A673 (cell line): ENCODE results near the gene TAPBP. TPM values are rescaled to one million over a fixed set of nuclear protein-coding genes. Genes with fewer than 3 reads are reported as not detected.
"Not testable (repeated sequence)": the region's sequence is repeated elsewhere in the genome, so short reads cannot be mapped to it uniquely, and the experiment has no call there.

Source experiments
- BruUV-seq: library from RNA; stranded (reverse); fragments of 400-500 nt; replicated peaks from 2 replicates; lab custom pipeline; 2021; lab: Mats Ljungman, UMichigan
- CTCF ChIA-PET: fragments of 300-600 bp; sonication (Branson Sonifier 250); formaldehyde crosslinking; loops from one replicate; lab custom pipeline; 2022; ENCODE audit warnings: antibody characterized with exemption; lab: Charles Lee
- POLR2A ChIA-PET: fragments of 300-600 bp; sonication (Branson Sonifier 250); formaldehyde crosslinking; loops from one replicate; lab custom pipeline; 2022; ENCODE audit warnings: antibody characterized with exemption; ENCODE audit not compliant: low non-redundant PET; lab: Charles Lee
- DNase-seq: peaks from one replicate; pipeline ENCODE4 v3.0.0-alpha.2; 2015; ENCODE audit warnings: low spot score
- H3K27ac ChIP-seq: fragments of 200-600 bp; sonication (generic); 2 replicates; pipeline ENCODE4 v1.5.1; 2016; ENCODE audit warnings: mixed run types, low read depth, mild to moderate bottlenecking, mixed read lengths, antibody characterized with exemption, low read length; ENCODE audit not compliant: poor library complexity, severe bottlenecking
- H3K27me3 ChIP-seq: fragments of 200-600 bp; sonication (generic); replicated peaks from 2 replicates; pipeline ENCODE4 v1.6.1; 2017; ENCODE audit warnings: mixed run types, low read depth, mild to moderate bottlenecking, mixed read lengths, antibody characterized with exemption, low read length; ENCODE audit not compliant: insufficient read depth, poor library complexity
- H3K36me3 ChIP-seq: fragments of 200-600 bp; sonication (generic); 2 replicates; pipeline ENCODE4 v1.6.1; 2016; ENCODE audit warnings: mixed run types, mild to moderate bottlenecking, mixed read lengths, antibody characterized with exemption, low read length; ENCODE audit not compliant: insufficient read depth, poor library complexity, severe bottlenecking
- H3K4me1 ChIP-seq: fragments of 200-600 bp; sonication (generic); 2 replicates; pipeline ENCODE4 v1.6.1; 2017; ENCODE audit warnings: mixed run types, mild to moderate bottlenecking, mixed read lengths, antibody characterized with exemption, low read length; ENCODE audit not compliant: insufficient read depth, poor library complexity, severe bottlenecking
- H3K4me3 ChIP-seq: fragments of 200-600 bp; sonication (generic); 2 replicates; pipeline ENCODE4 v1.5.1; 2016; ENCODE audit warnings: low read depth, mixed run types, mild to moderate bottlenecking, mixed read lengths, low read length; ENCODE audit not compliant: poor library complexity, severe bottlenecking
- H3K9me3 ChIP-seq: fragments of 200-600 bp; sonication (generic); 2 replicates; pipeline ENCODE4 v1.6.1; 2016; ENCODE audit warnings: mixed run types, low read depth, mild to moderate bottlenecking, mixed read lengths, antibody characterized with exemption, low read length; ENCODE audit not compliant: poor library complexity, severe bottlenecking
- EZH2 ChIP-seq: fragments of 200-600 bp; sonication (generic); IDR thresholded peaks from 2 replicates; pipeline ENCODE4 v1.6.1; 2017; ENCODE audit warnings: borderline replicate concordance, low read depth, mild to moderate bottlenecking, mixed read lengths, antibody characterized with exemption, low read length; ENCODE audit not compliant: poor library complexity, severe bottlenecking
- intact Hi-C: fragments of 100-400 bp; cut with micrococcal nuclease; formaldehyde crosslinking; loops from one replicate; pipeline ENCODE4 v1.10.0; 2022; ENCODE audit not compliant: unreplicated experiment
- total RNA-seq: library from RNA; stranded (reverse); gene quantifications from 2 replicates; pipeline ENCODE4 v1.2.3, GENCODE V29; 2021
- TF ChIP-seq, protein P1 (sequence below): fragments of 300-800, 200-600 bp; sonication (generic); conservative IDR thresholded peaks from 2 replicates; pipeline ENCODE4 v1.5.1; 2017; ENCODE audit warnings: low read depth, mild to moderate bottlenecking, antibody characterized with exemption, low read length, moderate library complexity, mixed read lengths

Gene TAPBP
- total RNA-seq, 1 experiment from 2014 or later = 87.8 TPM

GRCh38 chr6:33356295-33356694 is 42.4 kb upstream of the TAPBP start:
- H3K4me3 ChIP-seq = no peak overlapping the region
- intact Hi-C loops = no loop called here
- no TSS peak for BruUV-seq
- POLR2A ChIA-PET = no interaction called here
- H3K9me3 ChIP-seq = no peaks in the 10 kb centered on the region
- TF ChIP-seq, protein P1, sequence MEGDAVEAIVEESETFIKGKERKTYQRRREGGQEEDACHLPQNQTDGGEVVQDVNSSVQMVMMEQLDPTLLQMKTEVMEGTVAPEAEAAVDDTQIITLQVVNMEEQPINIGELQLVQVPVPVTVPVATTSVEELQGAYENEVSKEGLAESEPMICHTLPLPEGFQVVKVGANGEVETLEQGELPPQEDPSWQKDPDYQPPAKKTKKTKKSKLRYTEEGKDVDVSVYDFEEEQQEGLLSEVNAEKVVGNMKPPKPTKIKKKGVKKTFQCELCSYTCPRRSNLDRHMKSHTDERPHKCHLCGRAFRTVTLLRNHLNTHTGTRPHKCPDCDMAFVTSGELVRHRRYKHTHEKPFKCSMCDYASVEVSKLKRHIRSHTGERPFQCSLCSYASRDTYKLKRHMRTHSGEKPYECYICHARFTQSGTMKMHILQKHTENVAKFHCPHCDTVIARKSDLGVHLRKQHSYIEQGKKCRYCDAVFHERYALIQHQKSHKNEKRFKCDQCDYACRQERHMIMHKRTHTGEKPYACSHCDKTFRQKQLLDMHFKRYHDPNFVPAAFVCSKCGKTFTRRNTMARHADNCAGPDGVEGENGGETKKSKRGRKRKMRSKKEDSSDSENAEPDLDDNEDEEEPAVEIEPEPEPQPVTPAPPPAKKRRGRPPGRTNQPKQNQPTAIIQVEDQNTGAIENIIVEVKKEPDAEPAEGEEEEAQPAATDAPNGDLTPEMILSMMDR = no peak
- no peak for TF ChIP-seq EZH2
- no peak for DNase-seq
- H3K27ac ChIP-seq = no peak overlapping the region
- no peaks in the 10 kb centered on the region for H3K36me3 ChIP-seq
- no peaks in the 10 kb centered on the region for H3K27me3 ChIP-seq
- peaks cover 5% of the 10 kb centered on the region for H3K4me1 ChIP-seq
- CTCF ChIA-PET = no interaction called here

DNA sequence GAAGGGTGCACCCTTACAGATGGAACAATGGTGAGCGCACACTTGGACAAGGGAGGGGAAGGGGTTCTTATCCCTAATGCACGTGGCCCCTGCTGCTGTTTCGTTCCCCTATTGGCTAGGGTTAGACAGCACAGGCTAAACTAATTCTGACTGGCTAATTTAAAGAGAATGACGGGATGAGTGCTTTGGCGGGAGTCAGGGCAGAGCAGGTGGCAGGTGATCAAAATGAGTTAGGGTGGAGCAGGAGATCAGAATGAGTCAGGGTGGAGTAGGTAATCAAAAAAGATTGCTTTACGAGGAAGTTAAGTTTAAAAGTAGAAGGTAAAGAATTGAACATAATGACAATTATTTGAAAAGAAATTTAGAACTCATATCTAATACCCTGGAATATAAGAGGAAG is 42.0 kb upstream of the TAPBP start:
- H3K27me3 ChIP-seq, H3K4me3 ChIP-seq, H3K27ac ChIP-seq, intact Hi-C loops, H3K9me3 ChIP-seq, DNase-seq, BruUV-seq, H3K36me3 ChIP-seq, H3K4me1 ChIP-seq, POLR2A ChIA-PET: not testable (repeated sequence)
- CTCF ChIA-PET = interaction anchor here (0.9 kb wide), 1 partner anchor 11 kb away, joined by 4 read pairs; no protein-coding TSS in a partner anchor

DNA sequence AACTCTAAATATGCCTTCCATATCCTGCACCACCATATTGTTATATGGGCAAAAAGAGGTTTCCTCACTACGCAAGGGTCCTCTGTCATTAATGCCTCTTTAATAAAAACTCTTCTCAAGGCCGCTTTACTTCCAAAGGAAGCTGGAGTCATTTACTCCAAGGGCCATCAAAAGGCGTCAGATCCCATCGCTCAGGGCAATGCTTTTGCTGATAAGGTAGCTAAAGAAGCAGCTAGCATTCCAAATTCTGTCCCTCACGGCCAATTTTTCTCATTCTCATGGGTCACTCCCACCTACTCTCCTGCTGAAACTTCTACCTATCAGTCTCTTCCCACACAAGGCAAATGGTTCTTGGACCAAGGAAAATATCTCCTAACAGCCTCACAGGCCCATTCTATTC is 33.9 kb upstream of the TAPBP start:
- Histone ChIP-seq H3K36me3 (no peaks in the 10 kb centered on the region), H3K27me3 (no peaks in the 10 kb centered on the region), H3K4me3 (no peak overlapping the region), H3K27ac (no peak overlapping the region), H3K9me3 (no peaks in the 10 kb centered on the region), H3K4me1 (no peaks in the 10 kb centered on the region)
- no peak for TF ChIP-seq EZH2
- DNase-seq = no peak
- POLR2A ChIA-PET = no interaction called here
- CTCF ChIA-PET = interaction anchor here (0.7 kb wide), 1 partner anchor 10 kb away, joined by 4 read pairs; no protein-coding TSS in a partner anchor
- intact Hi-C loops = no loop called here
- BruUV-seq = no TSS peak

DNA sequence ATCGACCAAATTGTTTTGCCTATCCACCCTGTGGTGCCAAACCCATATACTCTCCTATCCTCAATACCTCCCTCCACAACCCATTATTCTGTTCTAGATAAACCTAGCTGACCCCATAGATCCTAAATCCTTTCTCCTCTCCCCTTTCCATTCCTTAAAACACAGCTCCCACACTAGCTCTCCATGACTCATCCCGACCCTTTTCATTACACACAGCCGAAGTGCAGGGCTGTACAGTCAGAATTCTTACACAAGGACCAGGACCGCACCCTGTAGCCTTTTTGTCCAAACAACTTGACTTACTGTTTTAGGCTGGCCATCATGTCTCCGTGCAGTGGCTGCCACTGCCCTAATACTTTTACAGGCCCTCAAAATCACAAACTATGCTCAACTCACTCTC is 33.1 kb upstream of the TAPBP start:
- BruUV-seq, DNase-seq, H3K4me1 ChIP-seq, H3K27me3 ChIP-seq, H3K9me3 ChIP-seq, H3K27ac ChIP-seq, POLR2A ChIA-PET, H3K4me3 ChIP-seq, intact Hi-C loops, H3K36me3 ChIP-seq: not testable (repeated sequence)
- CTCF ChIA-PET = interaction anchor here (0.7 kb wide), 1 partner anchor 11 kb away, joined by 4 read pairs; no protein-coding TSS in a partner anchor
